ENCODE results near the gene AGPS.

Gene AGPS

GRCh38 chr2:177552422-177553175 lies 160.0 kb downstream of the AGPS start (continued):
- TF ChIP-seq HOXC10 (CRISPR knock-in tag; IDR thresholded peaks at IDR 0.05) (0 out of 2 replicates have a peak, but pooled peaks have one; percentile 23), MZF1 (tag by site-specific recombination; IDR thresholded peaks at IDR 0.05; ENCODE audit: borderline replicate concordance) (no peak), PRDM10 (tag by site-specific recombination; IDR thresholded peaks at IDR 0.05) (peak; percentile 90)

GRCh38 chr2:177553176-177553884 lies 160.8 kb downstream of the AGPS start:
- POLR2A ChIA-PET, result interaction anchor here (0.7 kb wide), 1 partner anchor 55 kb away, joined by 3 read pairs; no protein-coding TSS in a partner anchor
- CTCF ChIA-PET, result no interaction called here
- Histone ChIP-seq H3K4me1 (ENCODE audit: control insufficient read depth, insufficient read depth, low read length) (no peaks in the 10 kb centered on the region), H3K27ac (ENCODE audit: extremely low read depth, low read depth, low read length) (peak overlapping the region; percentile 89; the same call in 1 of the 2 replicates), H3K9me3 (ENCODE audit: control insufficient read depth, insufficient read depth, low read depth, low read length) (no peaks in the 10 kb centered on the region), H3K4me3 (ENCODE audit: low read depth, low read length) (peak overlapping the region; percentile 68), H3K36me3 (ENCODE audit: control insufficient read depth in 2 of 2, insufficient read depth in 1 of 2, low read length in 2 of 2) (no peaks in the 10 kb centered on the region)
- TF ChIP-seq CTCF (tag by site-specific recombination; IDR thresholded peaks at IDR 0.05) (peak; percentile 29; the same call in 1 of the 2 replicates), ZFP37 (tag by site-specific recombination; IDR thresholded peaks at IDR 0.05) (no peak), ZEB2 (tag by site-specific recombination; IDR thresholded peaks at IDR 0.05) (0 out of 2 replicates have a peak, but pooled peaks have one; percentile 59), ZNF398 (tag by site-specific recombination; IDR thresholded peaks at IDR 0.05) (no peak), ZNF626 (tag by site-specific recombination; IDR thresholded peaks at IDR 0.05) (no peak), BCL6B (tag by site-specific recombination; IDR thresholded peaks at IDR 0.05) (no peak), ZNF426 (tag by site-specific recombination; IDR thresholded peaks at IDR 0.05) (no peak), ZNF692 (tag by site-specific recombination; IDR thresholded peaks at IDR 0.05) (no peak), ZBTB1 (tag by site-specific recombination; IDR thresholded peaks at IDR 0.05) (no peak), ZNF837 (tag by site-specific recombination; IDR thresholded peaks at IDR 0.05) (no peak), ZBTB20 (tag by site-specific recombination; IDR thresholded peaks at IDR 0.05) (peak; percentile 43; the same call in 1 of the 2 replicates), YY1 (tag by site-specific recombination; IDR thresholded peaks at IDR 0.05) (0 out of 2 replicates have a peak, but pooled peaks have one; percentile 5), ZBTB7A (tag by site-specific recombination; IDR thresholded peaks at IDR 0.05; ENCODE audit: low read depth) (no peak), ZXDB (tag by site-specific recombination; IDR thresholded peaks at IDR 0.05) (0 out of 2 replicates have a peak, but pooled peaks have one; percentile 29), ZNF549 (tag by site-specific recombination; IDR thresholded peaks at IDR 0.05) (no peak), REPIN1 (tag by site-specific recombination; IDR thresholded peaks at IDR 0.05; ENCODE audit: low read depth) (no peak), ELK4 (IDR thresholded peaks at IDR 0.05; ENCODE audit: borderline replicate concordance, low read depth, low read length) (no peak)

Data from HEK293 (cell line).